Stomach (tissue), 4 donors: ENCODE measurements around the gene TCP10L.

ENCODE experiments used
- CTCF ChIP-seq, 7 experiments: fragments of 450-650 bp in 4 of 7; fragments of 200-600 bp in 3 of 7; sonication (generic) in 3 of 7; IDR thresholded peaks; one replicate each; pipeline ENCODE4 v1.5.1; 2016 to 2019; ENCODE audit warnings: antibody characterized with exemption in 7 of 7, control low read depth in 2 of 7, mild to moderate bottlenecking in 1 of 7
- EP300 ChIP-seq: sonication (generic); formaldehyde crosslinking; IDR thresholded peaks from one replicate; pipeline ENCODE4 v1.6.1; 2017; ENCODE audit warnings: antibody characterized with exemption
- POLR2AphosphoS5 ChIP-seq, 3 donors: sonication (generic); formaldehyde crosslinking; IDR thresholded peaks; one replicate each; pipeline ENCODE4 v1.6.1; 2016; ENCODE audit warnings: antibody characterized with exemption in 3 of 3

DNA sequence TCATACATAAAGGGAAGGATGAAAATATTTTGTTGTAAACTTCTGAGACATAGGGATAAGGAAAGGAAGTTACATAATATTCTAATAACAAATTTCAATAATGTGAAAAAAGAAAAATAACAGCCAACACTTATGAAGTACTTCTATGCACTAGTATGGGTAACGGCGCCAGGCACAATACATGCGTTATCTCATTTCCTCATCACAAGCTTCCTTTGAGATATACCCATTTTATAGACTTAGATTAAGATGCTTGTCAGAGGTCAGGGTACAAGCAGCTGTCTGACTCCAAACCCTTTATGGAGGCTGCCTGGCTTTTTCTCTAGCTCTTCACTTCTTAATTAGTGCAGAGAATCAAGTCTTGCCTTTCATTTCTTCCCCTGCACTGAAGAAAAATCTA lies 41.3 kb downstream of the TCP10L start:
- no peak for TF ChIP-seq CTCF (IDR thresholded peaks at IDR 0.05)
- no peak for TF ChIP-seq POLR2AphosphoS5 (IDR thresholded peaks at IDR 0.05)
- no peak for TF ChIP-seq EP300
